Osteocyte (in vitro differentiated cells): Measurements from ENCODE around the gene CPA1. TPM values are rescaled to one million over a fixed set of nuclear protein-coding genes. Genes with fewer than 3 reads are reported as not detected.

Source experiments
- DNase-seq: peaks from one replicate; pipeline ENCODE4 v3.0.0; 2021; ENCODE audit warnings: mixed read lengths; ENCODE audit not compliant: unreplicated experiment; ENCODE audit errors: extremely low spot score
- H3K27ac Mint-ChIP-seq: one replicate; pipeline ENCODE4 v1.8.0; 2021; ENCODE audit warnings: mild to moderate bottlenecking, mixed read lengths; ENCODE audit not compliant: unreplicated experiment
- H3K27me3 Mint-ChIP-seq: one replicate; pipeline ENCODE4 v1.8.0; 2021; ENCODE audit warnings: mixed read lengths; ENCODE audit not compliant: unreplicated experiment
- H3K36me3 Mint-ChIP-seq: one replicate; pipeline ENCODE4 v1.8.0; 2021; ENCODE audit warnings: mixed read lengths; ENCODE audit not compliant: unreplicated experiment
- H3K4me1 Mint-ChIP-seq: one replicate; pipeline ENCODE4 v1.8.0; 2021; ENCODE audit warnings: mixed read lengths; ENCODE audit not compliant: unreplicated experiment
- H3K4me3 Mint-ChIP-seq: one replicate; pipeline ENCODE4 v1.8.0; 2021; ENCODE audit warnings: mild to moderate bottlenecking, moderate library complexity, mixed read lengths; ENCODE audit not compliant: unreplicated experiment
- H3K9me3 Mint-ChIP-seq: one replicate; pipeline ENCODE4 v1.8.0; 2021; ENCODE audit warnings: mixed read lengths; ENCODE audit not compliant: unreplicated experiment
- total RNA-seq: library from RNA; stranded (reverse); gene quantifications from 2 replicates; pipeline ENCODE4 v1.2.1, GENCODE V29; 2021
- TF ChIP-seq, protein P1 (sequence below): fragments of 200-600 bp; sonication (generic); IDR thresholded peaks from 2 replicates; pipeline ENCODE4 v1.5.0; 2021; ENCODE audit warnings: antibody characterized with exemption, mild to moderate bottlenecking, moderate library complexity

The CPA1 gene
- total RNA-seq, 1 donor from 2014 or later, result not detected

GRCh38 chr7:130430115-130430514 lies 49.8 kb downstream of the CPA1 start:
- TF ChIP-seq, protein P1, sequence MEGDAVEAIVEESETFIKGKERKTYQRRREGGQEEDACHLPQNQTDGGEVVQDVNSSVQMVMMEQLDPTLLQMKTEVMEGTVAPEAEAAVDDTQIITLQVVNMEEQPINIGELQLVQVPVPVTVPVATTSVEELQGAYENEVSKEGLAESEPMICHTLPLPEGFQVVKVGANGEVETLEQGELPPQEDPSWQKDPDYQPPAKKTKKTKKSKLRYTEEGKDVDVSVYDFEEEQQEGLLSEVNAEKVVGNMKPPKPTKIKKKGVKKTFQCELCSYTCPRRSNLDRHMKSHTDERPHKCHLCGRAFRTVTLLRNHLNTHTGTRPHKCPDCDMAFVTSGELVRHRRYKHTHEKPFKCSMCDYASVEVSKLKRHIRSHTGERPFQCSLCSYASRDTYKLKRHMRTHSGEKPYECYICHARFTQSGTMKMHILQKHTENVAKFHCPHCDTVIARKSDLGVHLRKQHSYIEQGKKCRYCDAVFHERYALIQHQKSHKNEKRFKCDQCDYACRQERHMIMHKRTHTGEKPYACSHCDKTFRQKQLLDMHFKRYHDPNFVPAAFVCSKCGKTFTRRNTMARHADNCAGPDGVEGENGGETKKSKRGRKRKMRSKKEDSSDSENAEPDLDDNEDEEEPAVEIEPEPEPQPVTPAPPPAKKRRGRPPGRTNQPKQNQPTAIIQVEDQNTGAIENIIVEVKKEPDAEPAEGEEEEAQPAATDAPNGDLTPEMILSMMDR, result no peak
- Mint-ChIP-seq H3K27ac (no peak overlapping the region), H3K9me3 (no peaks in the 10 kb centered on the region), H3K27me3 (no peaks in the 10 kb centered on the region), H3K36me3 (no peaks in the 10 kb centered on the region), H3K4me1 (peaks cover 11% of the 10 kb centered on the region), H3K4me3 (no peak overlapping the region)
- DNase-seq, result no peak

DNA sequence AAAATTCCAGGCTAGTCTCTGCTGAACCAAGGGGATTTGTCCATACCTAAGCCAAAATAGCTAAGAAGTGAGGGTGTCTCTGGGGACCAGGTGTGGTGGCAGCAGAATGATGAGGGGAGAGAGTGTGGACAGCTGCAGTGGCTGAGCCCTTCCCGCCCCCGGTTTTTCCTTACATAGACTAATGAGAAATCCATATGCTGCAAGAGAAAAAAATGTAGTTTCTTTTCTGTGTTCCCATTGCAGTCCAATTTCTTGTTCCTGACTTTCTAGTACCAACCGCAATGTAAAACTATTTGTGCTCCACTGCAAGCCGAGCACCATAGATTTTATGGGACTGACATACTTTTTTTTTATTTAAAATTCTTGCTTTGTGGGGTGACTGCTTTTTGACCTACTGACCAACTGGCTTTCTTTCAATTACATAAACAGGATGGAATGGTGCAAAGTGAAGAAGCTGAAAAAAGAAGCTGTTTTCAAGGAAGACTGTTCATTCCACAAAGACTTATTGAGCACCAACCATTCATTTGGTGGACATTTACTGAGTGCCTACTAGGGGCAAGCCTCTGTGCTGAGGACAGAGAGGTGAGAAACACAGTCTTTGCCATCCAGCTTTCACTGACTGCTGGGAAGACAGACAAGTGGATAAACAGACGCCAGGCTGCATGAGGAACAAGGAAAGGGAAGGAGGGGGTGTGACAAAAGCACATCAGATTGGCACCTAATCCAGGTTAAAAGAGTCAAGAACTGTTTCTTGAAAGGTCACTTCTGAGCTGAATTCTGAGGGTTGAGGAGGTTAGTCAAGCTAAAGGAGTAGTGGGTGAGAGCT lies 50.8 kb downstream of the CPA1 start:
- Mint-ChIP-seq H3K27me3 (no peaks in the 10 kb centered on the region), H3K4me3 (no peak overlapping the region), H3K9me3 (no peaks in the 10 kb centered on the region), H3K4me1 (peaks cover 12% of the 10 kb centered on the region), H3K27ac (no peak overlapping the region), H3K36me3 (peaks cover under 1% of the 10 kb centered on the region)
- no peak for DNase-seq
- TF ChIP-seq, protein P1, result no peak

DNA sequence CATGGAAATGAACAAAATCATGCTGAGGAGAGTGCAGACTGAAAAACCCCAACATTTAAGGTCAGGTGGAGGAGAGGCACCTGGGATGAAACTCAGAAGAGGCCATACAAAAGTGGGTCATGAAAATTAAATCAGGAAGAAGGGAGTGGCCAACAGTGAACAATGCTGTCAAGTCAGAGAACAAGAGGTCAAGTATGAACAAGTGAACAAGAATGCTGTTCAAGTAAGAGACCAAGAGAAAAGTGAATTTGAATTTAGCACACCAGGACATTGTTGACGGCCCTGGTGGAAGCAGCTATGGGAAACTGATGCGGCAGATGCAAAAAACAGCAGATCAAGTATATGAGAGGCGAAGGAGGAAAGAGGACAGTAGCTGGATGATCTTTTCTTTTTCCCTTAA lies 52.6 kb downstream of the CPA1 start:
- Mint-ChIP-seq H3K36me3 (peaks cover 1% of the 10 kb centered on the region), H3K9me3 (no peaks in the 10 kb centered on the region), H3K27me3 (no peaks in the 10 kb centered on the region), H3K27ac (no peak overlapping the region), H3K4me3 (no peak overlapping the region), H3K4me1 (peaks cover 8% of the 10 kb centered on the region)
- TF ChIP-seq, protein P1, result no peak
- no peak for DNase-seq

DNA sequence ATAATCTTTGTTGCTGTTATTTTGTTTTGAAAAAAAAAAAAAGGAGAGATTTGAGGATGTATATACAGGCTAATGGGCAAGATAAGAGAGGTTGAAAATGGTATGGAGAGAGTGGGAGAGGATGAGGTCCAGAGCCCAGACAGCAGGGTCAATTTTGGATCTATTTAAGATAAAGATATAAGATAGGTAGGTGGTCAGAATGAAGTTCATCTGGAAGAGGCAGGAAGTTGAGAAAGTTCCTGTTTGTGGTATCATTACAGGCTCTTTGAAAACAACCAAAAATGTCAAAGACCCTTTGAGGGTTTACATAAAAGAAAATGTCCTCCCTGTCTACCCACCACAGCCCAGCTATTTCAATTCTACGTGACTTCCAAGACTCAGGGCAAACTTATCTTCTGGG lies 53.0 kb downstream of the CPA1 start:
- no peak for DNase-seq
- no peak overlapping the region for H3K27ac Mint-ChIP-seq
- H3K27me3 Mint-ChIP-seq, result no peaks in the 10 kb centered on the region
- no peaks in the 10 kb centered on the region for H3K9me3 Mint-ChIP-seq
- TF ChIP-seq, protein P1, result no peak
- H3K4me3 Mint-ChIP-seq, result no peak overlapping the region
- H3K36me3 Mint-ChIP-seq, result peaks cover 1% of the 10 kb centered on the region
- H3K4me1 Mint-ChIP-seq, result peaks cover 8% of the 10 kb centered on the region

DNA sequence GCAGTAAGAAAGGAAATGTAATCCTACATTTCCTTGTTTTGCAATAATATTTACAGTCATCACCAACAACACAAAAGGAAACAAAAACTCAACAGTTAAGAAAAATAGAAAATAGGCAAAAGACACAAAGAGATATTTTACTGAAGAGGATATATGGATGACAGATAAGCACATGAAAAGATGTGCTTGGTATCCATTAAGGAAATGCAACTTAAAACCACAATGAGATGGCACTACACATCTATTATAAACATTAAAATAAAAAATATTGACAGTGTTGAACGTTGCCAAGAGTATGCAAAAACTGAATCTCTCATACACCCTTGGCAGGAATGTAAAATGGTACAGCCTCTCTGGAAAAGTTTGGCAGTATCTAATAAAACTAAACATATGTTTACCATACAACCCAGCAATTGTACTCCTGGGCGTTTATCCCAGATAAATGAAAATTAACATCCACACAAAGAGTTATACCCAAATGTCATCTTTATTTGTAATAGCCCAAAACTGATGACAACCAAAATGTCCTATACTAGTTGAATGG lies 55.1 kb downstream of the CPA1 start:
- TF ChIP-seq, protein P1, result no peak
- Mint-ChIP-seq H3K27ac (no peak overlapping the region), H3K9me3 (no peaks in the 10 kb centered on the region), H3K4me1 (peaks cover 10% of the 10 kb centered on the region), H3K36me3 (peaks cover 1% of the 10 kb centered on the region), H3K4me3 (no peak overlapping the region), H3K27me3 (no peaks in the 10 kb centered on the region)
- no peak for DNase-seq
